ENCODE results near the gene LYRM2.

Gene LYRM2

GRCh38 chr6:89555031-89555430, 83.5 kb downstream of the LYRM2 start:
- H3K27ac ChIP-seq (ENCODE audit: low read depth, low read length): no peak overlapping the region
- H3K4me3 ChIP-seq (ENCODE audit: insufficient read depth, low read length, poor library complexity, severe bottlenecking): no peak overlapping the region
- no peaks in the 10 kb centered on the region for H3K79me2 ChIP-seq (ENCODE audit: insufficient read depth, low read length)
- 0 out of 2 replicates have a peak, but pooled peaks cover 4% of the 10 kb centered on the region for H3K9me3 ChIP-seq (ENCODE audit: insufficient read depth, low read length)
- H3K9me2 ChIP-seq (replicated peaks; ENCODE audit: insufficient read depth, low read length): no peaks in the 10 kb centered on the region
- no peaks in the 10 kb centered on the region for H3F3A ChIP-seq (ENCODE audit: insufficient read depth)
- no peak overlapping the region for H2AFZ ChIP-seq (ENCODE audit: low read depth, low read length, severe bottlenecking)
- H3K27me3 ChIP-seq (ENCODE audit: low read length): no peaks in the 10 kb centered on the region
- H4K20me1 ChIP-seq (ENCODE audit: low read depth, low read length): no peaks in the 10 kb centered on the region
- no peak overlapping the region for H3K9ac ChIP-seq (ENCODE audit: low read length)
- no peaks in the 10 kb centered on the region for H3K36me3 ChIP-seq (ENCODE audit: low read length)
- TF ChIP-seq CTCF (IDR thresholded peaks at IDR 0.05; ENCODE audit: insufficient read depth, low read length, poor library complexity, severe bottlenecking) (no peak), EZH2phosphoT487 (conservative IDR thresholded peaks at IDR 0.05; ENCODE audit: low read length) (no peak)
- H3K4me2 ChIP-seq (ENCODE audit: low read depth, low read length, poor library complexity, severe bottlenecking): no peak overlapping the region

- Histone ChIP-seq H3K27me3 (ENCODE audit: low read length) (no peaks in the 10 kb centered on the region), H4K20me1 (ENCODE audit: low read depth, low read length) (no peaks in the 10 kb centered on the region), H3K4me2 (ENCODE audit: low read depth, low read length, poor library complexity, severe bottlenecking) (no peak overlapping the region)
Observed at GRCh38 chr6:89554106-89554505, 84.4 kb downstream of the LYRM2 start.

GRCh38 chr6:89553431-89553830, 85.1 kb downstream of the LYRM2 start:
- H3F3A ChIP-seq (ENCODE audit: insufficient read depth): no peaks in the 10 kb centered on the region
- no peaks in the 10 kb centered on the region for H3K36me3 ChIP-seq (ENCODE audit: low read length)
- H3K79me2 ChIP-seq (ENCODE audit: insufficient read depth, low read length): no peaks in the 10 kb centered on the region
- H3K27me3 ChIP-seq (ENCODE audit: low read length): no peaks in the 10 kb centered on the region
- no peak overlapping the region for H3K9ac ChIP-seq (ENCODE audit: low read length)
- H3K4me2 ChIP-seq (ENCODE audit: low read depth, low read length, poor library complexity, severe bottlenecking): no peak overlapping the region
- TF ChIP-seq CTCF (IDR thresholded peaks at IDR 0.05; ENCODE audit: insufficient read depth, low read length, poor library complexity, severe bottlenecking) (no peak), EZH2phosphoT487 (conservative IDR thresholded peaks at IDR 0.05; ENCODE audit: low read length) (no peak)
- H3K4me3 ChIP-seq (ENCODE audit: insufficient read depth, low read length, poor library complexity, severe bottlenecking): no peak overlapping the region
- no peaks in the 10 kb centered on the region for H4K20me1 ChIP-seq (ENCODE audit: low read depth, low read length)
- 0 out of 2 replicates have a peak, but pooled peaks cover 4% of the 10 kb centered on the region for H3K9me3 ChIP-seq (ENCODE audit: insufficient read depth, low read length)
- no peaks in the 10 kb centered on the region for H3K9me2 ChIP-seq (replicated peaks; ENCODE audit: insufficient read depth, low read length)
- no peak overlapping the region for H3K27ac ChIP-seq (ENCODE audit: low read depth, low read length)
- H2AFZ ChIP-seq (ENCODE audit: low read depth, low read length, severe bottlenecking): no peak overlapping the region

More at GRCh38 chr6:89554106-89554505, 84.4 kb downstream of the LYRM2 start:
- Histone ChIP-seq H3K79me2 (ENCODE audit: insufficient read depth, low read length) (no peaks in the 10 kb centered on the region), H3F3A (ENCODE audit: insufficient read depth) (no peaks in the 10 kb centered on the region), H3K36me3 (ENCODE audit: low read length) (no peaks in the 10 kb centered on the region), H3K27ac (ENCODE audit: low read depth, low read length) (no peak overlapping the region), H3K9ac (ENCODE audit: low read length) (no peak overlapping the region), H3K4me3 (ENCODE audit: insufficient read depth, low read length, poor library complexity, severe bottlenecking) (no peak overlapping the region), H3K9me3 (ENCODE audit: insufficient read depth, low read length) (0 out of 2 replicates have a peak, but pooled peaks cover 4% of the 10 kb centered on the region), H2AFZ (ENCODE audit: low read depth, low read length, severe bottlenecking) (no peak overlapping the region), H3K9me2 (replicated peaks; ENCODE audit: insufficient read depth, low read length) (no peaks in the 10 kb centered on the region)
- TF ChIP-seq CTCF (IDR thresholded peaks at IDR 0.05; ENCODE audit: insufficient read depth, low read length, poor library complexity, severe bottlenecking): no peak

Measured in SU-DHL-6 (cell line).